GM12878 (cell line): ENCODE measurements around the gene TYRP1. TPM values are rescaled to one million over a fixed set of nuclear protein-coding genes. Genes with fewer than 3 reads are reported as not detected.

Experiments
- CHD4 ChIP-seq: fragments of 200-600 bp; sonication (generic); IDR thresholded peaks from 2 replicates; pipeline ENCODE4 v1.6.1; 2016; ENCODE audit warnings: mild to moderate bottlenecking
- CTCF ChIP-seq, 3 experiments: IDR thresholded peaks in 2 of 3; conservative IDR thresholded peaks in 1 of 3; 2 replicates each; pipeline ENCODE4 v1.5.1; 2011; ENCODE audit warnings: low read depth in 3 of 3, low read length in 3 of 3, mild to moderate bottlenecking in 3 of 3, control low read depth in 2 of 3, moderate library complexity in 2 of 3, inconsistent platforms in 1 of 3, mixed read lengths in 1 of 3; ENCODE audit not compliant: control insufficient read depth in 2 of 3, insufficient read depth in 1 of 3; ENCODE audit errors: extremely low read depth in 1 of 3
- CUX1 ChIP-seq: IDR thresholded peaks from 2 replicates; pipeline ENCODE4 v1.6.1; 2012; ENCODE audit warnings: improper control_type of control experiment, low read depth, low read length; ENCODE audit not compliant: insufficient replicate concordance
- ETV6 ChIP-seq, 2 experiments: fragments of 450-650 bp in 1 of 2; IDR thresholded peaks in 1 of 2; conservative IDR thresholded peaks in 1 of 2; 2 replicates each; pipeline ENCODE4 v1.6.1; 2014; ENCODE audit warnings: antibody characterized with exemption in 1 of 2, borderline replicate concordance in 1 of 2, low read depth in 1 of 2, mild to moderate bottlenecking in 1 of 2, moderate library complexity in 1 of 2
- SMC3 ChIP-seq: IDR thresholded peaks from 2 replicates; pipeline ENCODE4 v1.6.1; 2011; ENCODE audit warnings: low read length, improper control_type of control experiment, borderline replicate concordance
- YY1 ChIP-seq: IDR thresholded peaks from 2 replicates; pipeline ENCODE4 v1.6.1; 2011; ENCODE audit warnings: low read depth, mild to moderate bottlenecking, low read length
- polyA plus RNA-seq, 11 experiments: library from polyadenylated mRNA; depleted of rRNA in 4 of 11; unstranded in 6 of 11; stranded (reverse) in 5 of 11; fragments of >200 nt; fragmentation: Nextera tagmentation in 4 of 11; fragmentation: Illumina TruSeq in 1 of 11; extraction: Ambion mirVana in 4 of 11; extraction: Trizol in 1 of 11; gene quantifications; 1 replicate in 1 of 11; 2 replicates in 10 of 11; pipeline versions ENCODE4 v1.2.1 to v1.2.3, GENCODE V29; 2011 to 2016; ENCODE audit warnings: inconsistent platforms in 2 of 11, missing spikeins in 2 of 11, low read depth in 1 of 11
- total RNA-seq, 4 experiments: library from RNA; depleted of rRNA in 3 of 4; stranded (reverse); fragments of >200 nt in 3 of 4; fragmentation: Illumina TruSeq in 1 of 4; extraction: Trizol in 1 of 4; gene quantifications; 2 replicates each; pipeline versions ENCODE4 v1.2.1 to v1.2.3, GENCODE V29; 2013 to 2021

TYRP1 gene
- total and polyA plus RNA-seq, 10 of the 15 experiments (the other 5 are each of a cell fraction or from before 2014, with no cell fraction given) = 0.01 TPM; not detected in 9

GRCh38 chr9:12723409-12724028 lies 30.3 kb downstream of the TYRP1 start (continued):
- no peak for TF ChIP-seq CUX1
- TF ChIP-seq YY1 = no peak
- peak; percentile 48; the same call in 1 of the 2 replicates for TF ChIP-seq SMC3
- TF ChIP-seq CTCF (IDR thresholded peaks at IDR 0.05 in 2 of 3, conservative IDR thresholded peaks at IDR 0.05 in 1 of 3; ENCODE audit: control insufficient read depth in 2 of 3, extremely low read depth in 1 of 3, insufficient read depth in 1 of 3, low read depth in 3 of 3, low read length in 3 of 3) = peak; percentile 13 to 52 (median 19); a peak in 4 of 6 replicates
- TF ChIP-seq CHD4 = no peak
- no peak for TF ChIP-seq ETV6 (conservative IDR thresholded peaks at IDR 0.05 in 1 of 2, IDR thresholded peaks at IDR 0.05 in 1 of 2; ENCODE audit: borderline replicate concordance in 1 of 2, low read depth in 1 of 2)
